ENCODE measurements around the gene SOCS6.
A peak's percentile ranks its signal among the peaks of the same experiment; 100 is the strongest.

GRCh38 chr18:70288851-70289328, at the start of gene SOCS6:
- TF ChIP-seq CTCF (IDR thresholded peaks at IDR 0.05 in 8 of 11, conservative IDR thresholded peaks at IDR 0.05 in 3 of 11) (no peak), POLR2AphosphoS5 (IDR thresholded peaks at IDR 0.05) (peak; percentile 35 to 75 (median 74))
